Heart right ventricle (tissue), 16 donors: ENCODE data around the gene EVA1B. TPM values are rescaled to one million over a fixed set of nuclear protein-coding genes. Genes with fewer than 3 reads are reported as not detected.
A peak's percentile ranks its signal among the peaks of the same experiment; 100 is the strongest.

ENCODE experiments used
- ATAC-seq, 8 donors: fragments of 200-7000 bp; cut with Tn5 transposase; one replicate each; pipeline ENCODE4 v1.9.1; 2020; ENCODE audit warnings: mild to moderate bottlenecking in 8 of 8, moderate library complexity in 8 of 8, moderate number of reproducible peaks in 1 of 8
- DNase-seq, 2 donors: peaks; one replicate each; pipeline ENCODE4 v3.0.0-alpha.2; 2020
- H3K27ac ChIP-seq, 10 donors: fragments of 200-600 bp; sonication (generic) in 2 of 10; one replicate each; pipeline versions ENCODE4 v1.5.0 to v1.8.0; 2020 to 2022; ENCODE audit warnings: mild to moderate bottlenecking in 3 of 10
- H3K27me3 ChIP-seq, 7 donors: fragments of 200-600 bp; one replicate each; pipeline ENCODE4 v1.8.0; 2021 to 2022; ENCODE audit warnings: mild to moderate bottlenecking in 2 of 7
- H3K36me3 ChIP-seq, 9 donors: fragments of 200-600 bp; sonication (generic) in 1 of 9; one replicate each; pipeline versions ENCODE4 v1.5.0 to v1.8.0; 2020 to 2022; ENCODE audit warnings: mild to moderate bottlenecking in 2 of 9
- H3K4me1 ChIP-seq, 9 donors: fragments of 200-600 bp; sonication (generic) in 1 of 9; one replicate each; pipeline versions ENCODE4 v1.5.0 to v1.8.0; 2020 to 2022; ENCODE audit warnings: mild to moderate bottlenecking in 4 of 9
- H3K4me3 ChIP-seq, 10 donors: fragments of 200-600 bp; sonication (generic) in 2 of 10; one replicate each; pipeline versions ENCODE4 v1.5.0 to v1.8.0; 2020 to 2022; ENCODE audit warnings: mild to moderate bottlenecking in 7 of 10, moderate library complexity in 2 of 10
- H3K9me3 ChIP-seq, 11 donors: fragments of 200-600 bp in 10 of 11; sonication (generic) in 2 of 11; one replicate each; pipeline versions ENCODE4 v1.5.0 to v1.8.0; 2013 to 2022; ENCODE audit warnings: mild to moderate bottlenecking in 2 of 11, control low read depth in 1 of 11, moderate library complexity in 1 of 11
- CTCF ChIP-seq, 9 donors: fragments of 200-600 bp; sonication (generic) in 2 of 9; IDR thresholded peaks; one replicate each; pipeline versions ENCODE4 v1.5.0 to v1.8.0; 2021 to 2022; ENCODE audit warnings: antibody characterized with exemption in 9 of 9, mild to moderate bottlenecking in 5 of 9, moderate library complexity in 1 of 9
- WGBS, 2 donors: extraction: QIAGEN DNeasy Blood & Tissue Kit; methylation state at CpG; one replicate each; pipeline ENCODE4 v1.1.7; 2013; ENCODE audit warnings: inconsistent platforms in 1 of 2; 5-methylcytosine and 5-hydroxymethylcytosine counted together
- intact Hi-C, 10 donors: fragments of 100-400 bp; cut with DNase I; formaldehyde crosslinking; loops; one replicate each; pipeline versions ENCODE4 v1.11.1 to v1.14.2; 2022
- polyA plus RNA-seq, 2 donors: library from polyadenylated mRNA; stranded (reverse); fragments of 200-250 nt; gene quantifications; one replicate each; pipeline ENCODE4 v1.2.3, GENCODE V29; 2013
- total RNA-seq, 10 donors: library from RNA; stranded (reverse); fragmentation: NEBNext Ultra II Directional in 3 of 10; extraction: Animal tissue kit (Norgen Biotek cat#: 25700) in 3 of 10; gene quantifications; one replicate each; pipeline versions ENCODE4 v1.2.1 to v1.2.4, GENCODE V29; 2021 to 2023
- donor health status: Arrhythmogenic right ventricular cardiomyopathy.
- donor health status: ischemic (EF 13 %, LVEDD 7.1; RV severe dilation, severe dysfunction).
- donor health status: healthy with polysubstance abuse.
- donor health status: DM: no; HTN: yes; CAD: no.
- donor health status: DM: no; HTN: no; CAD: no.
- donor health status: ischemic (EF 25% LVEDD 6.9; RV normal size, moderate dysfunction).
- donor health status: ischemic (EF 25% LVEDD 5.7; RV mildly dilated, moderate dysfunction).
- donor health status: healthy.
- donor health status: DM: yes; HTN: yes; CAD: no.
- donor health status: Ischemic cardiomyopathy.
- donor health status: ischemic (EF 35%, LVEDD 5.7; RV mildly dilated, moderate dysfunction).
- donor health status: nonischemic (EF 11% LVEDD 7.7; RV severe dilation, severe dysfunction).
- donor health status: DM: yes; HTN: yes; CAD: no.
- donor health status: PGD.
- donor health status: ischemic (EF 29% LVEDD 5.4; RV normal size, mild dysfunction).
- donor health status: nonischemic (EF 23%, LVEDD 6.1; RV moderate dilation, normal function).

The EVA1B gene
- total and polyA plus RNA-seq, 12 donors: 4.6 to 38.9 (median 7.2) TPM

- intact Hi-C loops: loop anchor here in 9 of 10 donors (1.0 to 5.0 kb wide), 3 partner anchors 78 to 80 kb away; no protein-coding TSS in a partner anchor
- ATAC-seq (peak; percentile 50 to 77 (median 70)), DNase-seq (peak; percentile 39 to 59)
- H3K27me3 ChIP-seq: no peaks in the 10 kb centered on the region
- WGBS, 2 donors: 80 to 83% methylated on average over 10 of the region's 10 CpGs
- peak; percentile 44 to 75 (median 70) for TF ChIP-seq CTCF (IDR thresholded peaks at IDR 0.05)
- H3K4me1 ChIP-seq: peaks cover 2 to 39% (median 24%) of the 10 kb centered on the region in 9 donors
- H3K4me3 ChIP-seq: no peak overlapping the region
- H3K36me3 ChIP-seq: peaks cover 0 to 84% (median 37%) of the 10 kb centered on the region in 9 donors
- H3K27ac ChIP-seq: peak overlapping the region in 3 of 10 donors; percentile 45 to 69 (median 55)
- no peaks in the 10 kb centered on the region for H3K9me3 ChIP-seq
Observed at GRCh38 chr1:36342426-36343185, 19.2 kb upstream of the EVA1B start.

DNA sequence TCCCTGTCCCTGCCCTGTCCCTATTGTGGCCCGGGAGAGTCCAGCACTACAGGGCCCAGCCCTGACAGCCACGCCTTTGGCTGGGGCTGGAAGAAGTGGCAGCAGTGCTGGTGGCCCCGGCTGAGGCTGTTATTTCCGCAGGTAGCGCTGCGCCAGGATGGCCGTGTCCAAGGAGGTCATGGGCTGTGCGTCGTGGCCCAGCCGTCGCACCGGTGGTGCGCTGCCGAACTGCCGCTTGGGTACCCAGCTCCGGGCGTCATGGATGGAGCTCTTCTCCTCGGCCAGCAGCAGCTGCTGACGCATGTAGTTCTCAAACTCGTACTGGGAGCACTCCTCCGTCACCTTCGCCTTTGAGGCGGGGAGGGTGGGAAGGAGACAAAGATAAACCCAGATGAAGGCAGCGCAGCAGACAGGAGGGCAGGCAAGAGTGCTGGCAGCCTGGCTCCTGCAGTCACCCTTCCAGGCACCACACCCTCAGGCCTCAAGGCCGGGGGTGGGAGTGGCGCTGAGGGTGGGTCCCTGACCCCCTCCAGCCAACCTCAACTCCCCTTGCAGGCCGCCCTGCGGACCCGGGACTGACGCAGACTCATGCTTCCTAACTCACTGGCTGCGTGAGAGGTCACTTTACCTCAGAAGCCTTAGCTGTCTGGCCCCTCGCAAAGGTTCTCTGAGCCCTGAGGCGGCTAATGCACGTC is 18.3 kb upstream of the EVA1B start:
- Histone ChIP-seq H3K4me1 (peaks cover 2 to 39% (median 26%) of the 10 kb centered on the region in 9 donors), H3K36me3 (peaks cover 0 to 75% (median 30%) of the 10 kb centered on the region in 9 donors), H3K4me3 (no peak overlapping the region), H3K27me3 (no peaks in the 10 kb centered on the region), H3K9me3 (no peaks in the 10 kb centered on the region), H3K27ac (no peak overlapping the region)
- intact Hi-C loops: loop anchor here in 9 of 10 donors (1.0 to 5.0 kb wide), 3 partner anchors 79 to 81 kb away; no protein-coding TSS in a partner anchor
- DNase-seq: no peak
- no peak for ATAC-seq
- WGBS, 2 donors: 85 to 92% methylated on average over 34 of the region's 34 CpGs
- TF ChIP-seq CTCF (IDR thresholded peaks at IDR 0.05): no peak

GRCh38 chr1:36339615-36340014 is 16.2 kb upstream of the EVA1B start:
- Histone ChIP-seq H3K4me1 (peaks cover 2 to 39% (median 26%) of the 10 kb centered on the region in 9 donors), H3K4me3 (no peak overlapping the region), H3K27ac (peak overlapping the region in 6 of 10 donors; percentile 31 to 76 (median 69)), H3K9me3 (no peaks in the 10 kb centered on the region), H3K27me3 (no peaks in the 10 kb centered on the region), H3K36me3 (peaks cover 0 to 55% (median 15%) of the 10 kb centered on the region in 9 donors)
- 71 to 84% methylated on average over 9 of the region's 9 CpGs for WGBS, 2 donors
- intact Hi-C loops: loop anchor here in 2 of 10 donors (5.0 kb wide), 1 partner anchor 83 kb away; no protein-coding TSS in a partner anchor
- ATAC-seq (peak in 3 of 8 donors; percentile 11 to 24 (median 13)), DNase-seq (no peak)
- no peak for TF ChIP-seq CTCF (IDR thresholded peaks at IDR 0.05)

DNA sequence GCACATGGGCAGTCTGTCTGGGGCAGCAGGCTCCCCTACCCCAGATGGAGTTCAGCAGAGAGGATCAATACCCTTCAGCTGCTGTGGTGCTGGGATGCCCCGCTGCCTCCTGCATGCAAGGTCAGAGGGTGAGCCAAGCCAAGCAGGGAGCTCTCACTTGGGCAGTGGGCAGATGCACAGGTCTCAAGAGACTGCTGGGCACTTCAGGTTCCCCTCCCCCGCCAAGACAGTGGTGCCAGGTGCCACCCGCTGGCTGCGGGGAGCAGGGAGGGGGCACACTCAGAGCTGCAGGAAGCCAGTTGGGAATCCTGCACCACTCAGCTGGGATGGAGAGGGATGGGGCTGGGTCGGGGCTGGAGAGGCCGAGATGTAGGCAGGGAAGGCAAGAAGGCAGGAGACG is 15.8 kb upstream of the EVA1B start:
- Histone ChIP-seq H3K4me3 (no peak overlapping the region), H3K9me3 (no peaks in the 10 kb centered on the region), H3K36me3 (peaks cover 0 to 51% (median 15%) of the 10 kb centered on the region in 9 donors), H3K4me1 (peaks cover 2 to 39% (median 26%) of the 10 kb centered on the region in 9 donors), H3K27ac (peak overlapping the region in 7 of 10 donors; percentile 2 to 76 (median 65)), H3K27me3 (no peaks in the 10 kb centered on the region)
- ATAC-seq: peak in 5 of 8 donors; percentile 3 to 27 (median 13)
- DNase-seq: no peak
- intact Hi-C loops: no loop called here
- TF ChIP-seq CTCF (IDR thresholded peaks at IDR 0.05): no peak
- 69 to 73% methylated on average over 7 of the region's 7 CpGs for WGBS, 2 donors
